Measurements from ENCODE around the gene KCTD3. TPM values are rescaled to one million over a fixed set of nuclear protein-coding genes. Genes with fewer than 3 reads are reported as not detected.

Gene KCTD3
- total RNA-seq, 1 experiment from 2014 or later = 39.3 TPM

DNA sequence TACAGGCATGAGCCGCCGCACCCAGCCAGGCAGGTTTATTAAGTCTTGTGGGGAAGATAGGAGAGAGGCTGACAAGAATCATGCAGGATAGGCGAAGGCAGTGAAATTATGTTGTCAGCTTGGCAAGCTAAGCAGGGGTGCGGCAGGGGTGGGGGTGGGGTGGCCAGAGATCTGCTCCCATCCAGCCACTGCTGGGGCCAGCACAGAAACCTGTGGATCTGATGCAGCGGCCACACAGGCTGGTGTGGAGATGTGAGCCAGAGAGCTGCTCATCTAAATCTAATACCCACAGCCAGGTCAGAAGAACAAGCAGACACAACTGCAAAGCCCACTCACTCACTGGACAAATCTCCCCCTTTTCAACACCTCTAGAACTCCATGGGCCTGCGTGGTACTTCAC is 68.7 kb downstream of the KCTD3 start:
- Histone ChIP-seq H3K23ac (ENCODE audit: insufficient read length, low read depth, low read length) (no peak overlapping the region), H3K9me3 (ENCODE audit: control insufficient read depth, low read depth, low read length) (no peaks in the 10 kb centered on the region), H4K20me1 (ENCODE audit: control insufficient read depth, insufficient read depth, insufficient read length) (no peaks in the 10 kb centered on the region), H2BK120ac (ENCODE audit: low read depth, low read length, poor library complexity, severe bottlenecking) (no peak overlapping the region), H2BK12ac (ENCODE audit: insufficient read length, low read depth, low read length) (no peak overlapping the region), H3K4ac (ENCODE audit: low read depth, low read length) (no peak overlapping the region), H2AK5ac (ENCODE audit: insufficient read length, low read length) (no peak overlapping the region), H2BK15ac (ENCODE audit: low read depth, low read length) (no peak overlapping the region), H3K9ac (ENCODE audit: extremely low read depth, insufficient read length, low read length) (no peak overlapping the region), H4K91ac (ENCODE audit: insufficient read length, low read depth, low read length) (no peak overlapping the region), H3K27ac (ENCODE audit: insufficient read length, low read depth, low read length) (no peak overlapping the region), H2BK5ac (ENCODE audit: insufficient read length, low read length) (no peak overlapping the region), H3K56ac (ENCODE audit: insufficient read length, low read depth, low read length) (no peak overlapping the region), H4K5ac (ENCODE audit: insufficient read length, low read depth, low read length) (no peak overlapping the region), H3K23me2 (ENCODE audit: insufficient read length, low read depth, low read length, poor library complexity, severe bottlenecking) (no peaks in the 10 kb centered on the region), H3K18ac (ENCODE audit: insufficient read length, low read depth, low read length) (no peak overlapping the region), H3K27me3 (ENCODE audit: insufficient read depth, low read length) (no peaks in the 10 kb centered on the region), H3K79me2 (ENCODE audit: insufficient read depth, low read length) (no peaks in the 10 kb centered on the region), H3T11ph (ENCODE audit: low read length) (no peak overlapping the region), H3K4me1 (ENCODE audit: insufficient read depth, low read length) (no peaks in the 10 kb centered on the region; the same call in 1 of the 2 replicates), H2AFZ (ENCODE audit: low read length) (no peak overlapping the region), H3K4me2 (ENCODE audit: insufficient read depth, insufficient read length, low read length) (no peak overlapping the region), H4K8ac (replicated peaks; ENCODE audit: insufficient read length, low read depth, low read length) (no peak overlapping the region), H2BK20ac (ENCODE audit: low read depth, low read length, poor library complexity, severe bottlenecking) (no peak overlapping the region), H3K14ac (ENCODE audit: insufficient read depth, low read length) (no peak overlapping the region; the same call in 1 of the 2 replicates), H3K79me1 (ENCODE audit: insufficient read depth, low read depth, low read length, poor library complexity, severe bottlenecking) (no peaks in the 10 kb centered on the region)
- TF ChIP-seq, protein P1, sequence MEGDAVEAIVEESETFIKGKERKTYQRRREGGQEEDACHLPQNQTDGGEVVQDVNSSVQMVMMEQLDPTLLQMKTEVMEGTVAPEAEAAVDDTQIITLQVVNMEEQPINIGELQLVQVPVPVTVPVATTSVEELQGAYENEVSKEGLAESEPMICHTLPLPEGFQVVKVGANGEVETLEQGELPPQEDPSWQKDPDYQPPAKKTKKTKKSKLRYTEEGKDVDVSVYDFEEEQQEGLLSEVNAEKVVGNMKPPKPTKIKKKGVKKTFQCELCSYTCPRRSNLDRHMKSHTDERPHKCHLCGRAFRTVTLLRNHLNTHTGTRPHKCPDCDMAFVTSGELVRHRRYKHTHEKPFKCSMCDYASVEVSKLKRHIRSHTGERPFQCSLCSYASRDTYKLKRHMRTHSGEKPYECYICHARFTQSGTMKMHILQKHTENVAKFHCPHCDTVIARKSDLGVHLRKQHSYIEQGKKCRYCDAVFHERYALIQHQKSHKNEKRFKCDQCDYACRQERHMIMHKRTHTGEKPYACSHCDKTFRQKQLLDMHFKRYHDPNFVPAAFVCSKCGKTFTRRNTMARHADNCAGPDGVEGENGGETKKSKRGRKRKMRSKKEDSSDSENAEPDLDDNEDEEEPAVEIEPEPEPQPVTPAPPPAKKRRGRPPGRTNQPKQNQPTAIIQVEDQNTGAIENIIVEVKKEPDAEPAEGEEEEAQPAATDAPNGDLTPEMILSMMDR (conservative IDR thresholded peaks at IDR 0.05) = no peak
- H3K27me3 Mint-ChIP-seq (ENCODE audit: low read depth) = no peaks in the 10 kb centered on the region
- H3K4me1 Mint-ChIP-seq = peaks cover 19 to 29% of the 10 kb centered on the region in 2 experiments
- WGBS (ENCODE audit: extremely low coverage, insufficient read length, low lambda C conversion rate) = no CpG with 5 or more reads among the region's 6 CpGs
- no peak for DNase-seq
- H3K36me3 Mint-ChIP-seq (ENCODE audit: insufficient read depth in 1 of 3, low read depth in 3 of 3) = no peaks in the 10 kb centered on the region
- no peaks in the 10 kb centered on the region; a peak in 1 of 5 replicates for H3K9me3 Mint-ChIP-seq
- no peak overlapping the region for H3K4me3 Mint-ChIP-seq
- H3K27ac Mint-ChIP-seq = no peak overlapping the region

Data from H9 (cell line).